Measurements from ENCODE around the gene EIF5AL1.

- TF ChIP-seq CTCF (IDR thresholded peaks at IDR 0.05) = no peak
- no peak for TF ChIP-seq EZH2 (IDR thresholded peaks at IDR 0.05; ENCODE audit: borderline replicate concordance, insufficient read depth, low read depth, low read length, poor library complexity, severe bottlenecking)
Measured at GRCh38 chr10:79468841-79469585, 43.3 kb upstream of the EIF5AL1 start.
